ENCODE measurements around the gene OR51I1.
A peak's percentile ranks its signal among the peaks of the same experiment; 100 is the strongest.

Gene OR51I1

GRCh38 chr11:5441414-5441813, at the start of gene OR51I1:
TSS of gene OR51I1 (minus strand) at chr11:5441514. CDS start at chr11:5441514, 0 bp downstream.
- no peak for DNase-seq

GRCh38 chr11:5489576-5490357, 48.5 kb upstream of the OR51I1 start:
- no peak for DNase-seq

GRCh38 chr11:5488798-5489399, 47.6 kb upstream of the OR51I1 start:
- no peak for DNase-seq

- DNase-seq, result no peak
Measured at GRCh38 chr11:5488385-5488784, 47.1 kb upstream of the OR51I1 start, which contains the start of gene OR52D1. TSS of gene OR52D1 (plus strand) at chr11:5488685. CDS start at chr11:5488707, 22 bp downstream.

- DNase-seq, result peak; percentile 6
Measured at GRCh38 chr11:5486421-5486820, 45.1 kb upstream of the OR51I1 start.

- no peak for DNase-seq
Measured at GRCh38 chr11:5486003-5486402, 44.7 kb upstream of the OR51I1 start.

- DNase-seq, result peak; percentile 42
Measured at GRCh38 chr11:5476186-5476819, 35.0 kb upstream of the OR51I1 start.

- no peak for DNase-seq
Measured at GRCh38 chr11:5473921-5474320, 32.6 kb upstream of the OR51I1 start.

GRCh38 chr11:5467527-5467926, 26.2 kb upstream of the OR51I1 start:
- DNase-seq, result no peak

- no peak for DNase-seq
Measured at GRCh38 chr11:5460983-5461621, 19.8 kb upstream of the OR51I1 start.

- no peak for DNase-seq
Measured at GRCh38 chr11:5449432-5449831, 8.1 kb upstream of the OR51I1 start.

GRCh38 chr11:5449023-5449422, 7.7 kb upstream of the OR51I1 start, which contains the start of gene OR51I2:
TSS of gene OR51I2 (plus strand) at chr11:5449323. CDS start at chr11:5453489, 4,166 bp downstream.
- no peak for DNase-seq

- DNase-seq, result no peak
Measured at GRCh38 chr11:5443835-5444393, 2.6 kb upstream of the OR51I1 start.

- no peak for DNase-seq
Measured at GRCh38 chr11:5423131-5423530, 18.2 kb downstream of the OR51I1 start.

GRCh38 chr11:5421811-5422210, 19.5 kb downstream of the OR51I1 start, which contains the start of gene OR51Q1:
TSS of gene OR51Q1 (plus strand) at chr11:5422111. CDS start at chr11:5422201, 90 bp downstream.
- DNase-seq, result no peak

GRCh38 chr11:5420993-5421392, 20.3 kb downstream of the OR51I1 start:
- no peak for DNase-seq

- no peak for DNase-seq
Measured at GRCh38 chr11:5405173-5405572, 36.1 kb downstream of the OR51I1 start.

- DNase-seq, result no peak
Measured at GRCh38 chr11:5398936-5399335, 42.4 kb downstream of the OR51I1 start.

GRCh38 chr11:5394091-5394490, 47.2 kb downstream of the OR51I1 start:
- DNase-seq, result no peak

All from stimulated activated CD4-positive, alpha-beta T cell treated with anti-CD3 and anti-CD28 coated beads, Interleukin-4, amount 100 ng/mL, for 24 hours (primary cell).